CD4-positive, alpha-beta memory T cell (primary cell): ENCODE results near the gene RRP1. TPM values are rescaled to one million over a fixed set of nuclear protein-coding genes. Genes with fewer than 3 reads are reported as not detected.
A peak's percentile ranks its signal among the peaks of the same experiment; 100 is the strongest.

ENCODE experiments used
- CTCF ChIA-PET: fragments of 350-600 bp; sonication (Branson Sonifier 250); formaldehyde crosslinking; loops from one replicate; lab custom pipeline; 2021; ENCODE audit warnings: inconsistent platforms; ENCODE audit not compliant: partially characterized antibody; lab: Charles Lee
- POLR2A ChIA-PET: fragments of 350-600 bp; sonication (Branson Sonifier 250); formaldehyde crosslinking; loops from one replicate; lab custom pipeline; 2021; ENCODE audit not compliant: partially characterized antibody; lab: Charles Lee
- DNase-seq, 5 donors: peaks; one replicate each; pipeline versions ENCODE4 v3.0.0 to v3.0.0-alpha.2; 2020 to 2022; ENCODE audit warnings: mixed read lengths in 1 of 5
- H3K27ac ChIP-seq: one replicate; pipeline ENCODE4 v1.7.0; 2013; ENCODE audit warnings: low read depth, low read length
- H3K27me3 ChIP-seq: 2 replicates; pipeline ENCODE4 v1.7.0; 2013; ENCODE audit warnings: mild to moderate bottlenecking, low read length, moderate library complexity; ENCODE audit not compliant: insufficient read depth
- H3K36me3 ChIP-seq: 2 replicates; pipeline ENCODE4 v1.7.0; 2013; ENCODE audit warnings: mild to moderate bottlenecking, low read length, moderate library complexity; ENCODE audit not compliant: insufficient read depth
- H3K4me1 ChIP-seq: 2 replicates; pipeline ENCODE4 v1.7.0; 2013; ENCODE audit warnings: mild to moderate bottlenecking, low read length, moderate library complexity; ENCODE audit not compliant: insufficient read depth
- H3K4me3 ChIP-seq, 2 donors: one replicate each; pipeline ENCODE4 v1.7.0; 2013; ENCODE audit warnings: low read length in 2 of 2, mild to moderate bottlenecking in 1 of 2
- H3K9me3 ChIP-seq, 2 donors: one replicate each; pipeline ENCODE4 v1.7.0; 2013; ENCODE audit warnings: low read length in 2 of 2, control low read depth in 1 of 2; ENCODE audit not compliant: control insufficient read depth in 1 of 2
- H3K27ac Mint-ChIP-seq, 7 donors: one replicate each; pipeline ENCODE4 v1.8.0; 2020 to 2021; ENCODE audit warnings: mixed read lengths in 7 of 7, mild to moderate bottlenecking in 6 of 7, inconsistent platforms in 3 of 7, moderate library complexity in 3 of 7
- H3K27me3 Mint-ChIP-seq, 2 donors: one replicate each; pipeline ENCODE4 v1.8.0; 2020 to 2021; ENCODE audit warnings: mixed read lengths in 2 of 2
- H3K36me3 Mint-ChIP-seq, 2 donors: one replicate each; pipeline ENCODE4 v1.8.0; 2020 to 2021; ENCODE audit warnings: mixed read lengths in 2 of 2, inconsistent platforms in 1 of 2, mild to moderate bottlenecking in 1 of 2
- H3K4me1 Mint-ChIP-seq, 4 donors: one replicate each; pipeline ENCODE4 v1.8.0; 2020 to 2021; ENCODE audit warnings: mixed read lengths in 4 of 4, mild to moderate bottlenecking in 1 of 4
- H3K4me3 Mint-ChIP-seq, 8 donors: one replicate each; pipeline ENCODE4 v1.8.0; 2020 to 2021; ENCODE audit warnings: mixed read lengths in 8 of 8, mild to moderate bottlenecking in 7 of 8, moderate library complexity in 6 of 8, inconsistent platforms in 3 of 8
- H3K9me3 Mint-ChIP-seq, 8 donors: one replicate each; pipeline ENCODE4 v1.8.0; 2020 to 2021; ENCODE audit warnings: mixed read lengths in 8 of 8, mild to moderate bottlenecking in 5 of 8, inconsistent platforms in 3 of 8, moderate library complexity in 1 of 8
- intact Hi-C: fragments of 100-400 bp; cut with micrococcal nuclease; formaldehyde crosslinking; loops from one replicate; pipeline ENCODE4 v1.15.1; 2023
- polyA plus RNA-seq, 2 donors: library from polyadenylated mRNA; unstranded; fragments of 300-500 nt; fragmentation: Illumina TruSeq; gene quantifications; one replicate each; pipeline ENCODE4 v1.2.3, GENCODE V29; 2021
- total RNA-seq, 2 experiments: library from RNA; stranded (reverse); gene quantifications; one replicate each; pipeline ENCODE4 v1.2.3, GENCODE V29; 2021

The RRP1 gene
- total and polyA plus RNA-seq, 4 experiments from 2014 or later = 13.5 to 27.7 (median 23.8) TPM

DNA sequence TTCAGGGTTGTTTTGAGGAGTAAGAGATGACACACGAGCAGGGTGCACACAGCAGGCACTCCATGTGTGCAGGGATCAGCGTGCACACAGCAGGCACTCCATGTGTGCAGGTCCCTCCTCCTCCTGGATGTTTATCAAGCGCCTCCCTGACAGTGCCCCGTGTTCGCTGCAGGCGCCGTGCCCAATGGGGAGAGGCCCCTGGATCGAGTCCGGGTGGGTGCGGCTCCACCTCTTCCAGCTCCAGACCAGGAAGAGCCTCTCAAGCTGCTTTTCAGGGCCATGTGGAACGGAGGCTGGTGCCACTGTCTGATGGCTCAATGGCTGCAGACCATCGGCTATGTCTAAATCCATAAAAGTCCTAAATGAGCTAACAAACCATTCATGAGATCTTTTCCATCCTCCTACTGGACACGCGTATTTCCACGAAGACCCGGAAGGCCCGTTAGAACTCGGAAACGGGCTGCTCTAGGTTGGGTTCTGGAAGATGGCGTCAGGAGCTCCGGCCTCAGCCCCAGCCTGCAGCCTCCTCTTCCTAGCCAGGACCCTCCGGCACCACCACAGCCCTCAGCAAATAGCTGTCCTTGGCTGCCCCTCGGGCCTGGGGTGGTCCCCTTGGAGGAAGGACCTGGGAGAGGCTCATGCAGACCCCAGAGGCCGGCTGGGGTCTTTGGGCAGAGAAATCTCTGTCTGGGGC is 36.0 kb downstream of the RRP1 start:
- H3K9me3 ChIP-seq = no peaks in the 10 kb centered on the region
- intact Hi-C loops = no loop called here
- no peak overlapping the region for H3K27ac ChIP-seq
- Mint-ChIP-seq H3K4me1 (no peaks in the 10 kb centered on the region), H3K4me3 (no peak overlapping the region), H3K27me3 (peaks cover 0 to 7% of the 10 kb centered on the region in 2 donors), H3K9me3 (no peaks in the 10 kb centered on the region), H3K27ac (no peak overlapping the region), H3K36me3 (no peaks in the 10 kb centered on the region)
- DNase-seq = no peak
- no peaks in the 10 kb centered on the region for H3K36me3 ChIP-seq
- H3K4me1 ChIP-seq = no peaks in the 10 kb centered on the region
- no peaks in the 10 kb centered on the region for H3K27me3 ChIP-seq
- H3K4me3 ChIP-seq = no peak overlapping the region
- CTCF ChIA-PET = no interaction called here
- POLR2A ChIA-PET = no interaction called here

DNA sequence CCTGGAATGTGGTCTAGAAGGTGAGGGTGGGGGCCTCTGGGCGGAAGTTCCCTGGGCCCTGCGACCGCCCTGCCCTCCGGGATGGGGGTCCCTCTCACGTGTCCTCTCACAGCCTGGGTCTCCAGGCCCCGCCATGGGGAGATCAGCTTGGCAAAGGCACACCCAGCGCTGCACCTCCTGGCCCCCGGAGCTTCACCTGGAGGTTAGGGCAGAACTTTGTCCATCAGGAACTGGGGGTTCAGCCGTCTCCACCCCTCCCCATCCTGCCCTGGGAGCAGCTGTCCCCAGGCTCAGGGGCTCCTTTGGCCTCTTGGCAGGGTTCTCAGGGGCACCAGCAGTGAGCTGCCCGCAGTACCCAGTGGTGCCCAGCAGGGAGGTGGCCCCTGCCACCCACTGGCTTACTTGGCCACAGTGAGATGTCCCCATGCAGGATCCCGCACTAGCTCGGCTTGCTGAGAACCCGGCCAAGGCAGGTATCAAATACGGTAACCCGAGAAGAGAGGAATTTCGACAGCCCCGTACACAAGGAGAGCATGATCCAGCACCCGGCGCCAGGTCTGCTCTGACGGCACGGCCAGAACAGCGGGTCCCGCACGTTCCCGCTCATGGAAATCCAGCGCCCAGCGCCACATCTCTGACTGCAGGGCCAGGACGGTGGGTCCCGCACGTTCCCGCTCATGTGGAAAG is 36.7 kb downstream of the RRP1 start:
- intact Hi-C loops = no loop called here
- no peak for DNase-seq
- H3K4me3 ChIP-seq = no peak overlapping the region
- no peaks in the 10 kb centered on the region for H3K9me3 ChIP-seq
- Mint-ChIP-seq H3K9me3 (no peaks in the 10 kb centered on the region), H3K4me3 (no peak overlapping the region), H3K36me3 (no peaks in the 10 kb centered on the region), H3K4me1 (no peaks in the 10 kb centered on the region), H3K27ac (no peak overlapping the region), H3K27me3 (peaks cover 2 to 7% of the 10 kb centered on the region in 2 donors)
- H3K4me1 ChIP-seq = no peaks in the 10 kb centered on the region
- POLR2A ChIA-PET = no interaction called here
- H3K27me3 ChIP-seq = no peaks in the 10 kb centered on the region
- H3K36me3 ChIP-seq = no peaks in the 10 kb centered on the region
- CTCF ChIA-PET = no interaction called here
- H3K27ac ChIP-seq = no peak overlapping the region

DNA sequence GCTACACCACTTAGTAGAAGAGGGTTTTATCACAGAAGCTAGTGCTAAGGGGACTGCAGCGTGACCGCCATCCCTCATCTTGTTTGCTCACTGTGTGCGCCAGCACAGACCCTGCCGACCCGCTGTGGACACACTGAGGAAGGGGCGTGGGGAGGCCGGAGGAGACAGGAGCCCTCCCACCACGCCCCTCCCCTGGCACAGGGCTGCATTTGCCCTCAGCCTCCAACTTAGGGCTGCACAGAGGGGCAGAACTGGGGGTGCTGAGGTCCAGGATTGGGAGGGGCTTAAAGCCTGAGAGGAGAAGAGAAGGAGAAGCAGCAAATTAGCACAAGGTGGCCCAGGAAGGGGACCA is 37.2 kb downstream of the RRP1 start:
- Mint-ChIP-seq H3K9me3 (no peaks in the 10 kb centered on the region), H3K36me3 (no peaks in the 10 kb centered on the region), H3K27me3 (peaks cover 2 to 7% of the 10 kb centered on the region in 2 donors), H3K4me3 (no peak overlapping the region), H3K27ac (no peak overlapping the region), H3K4me1 (no peaks in the 10 kb centered on the region)
- no peaks in the 10 kb centered on the region for H3K36me3 ChIP-seq
- no peaks in the 10 kb centered on the region for H3K9me3 ChIP-seq
- no peaks in the 10 kb centered on the region for H3K27me3 ChIP-seq
- intact Hi-C loops = no loop called here
- no peaks in the 10 kb centered on the region for H3K4me1 ChIP-seq
- POLR2A ChIA-PET = no interaction called here
- DNase-seq = no peak
- no peak overlapping the region for H3K4me3 ChIP-seq
- H3K27ac ChIP-seq = no peak overlapping the region
- CTCF ChIA-PET = no interaction called here

DNA sequence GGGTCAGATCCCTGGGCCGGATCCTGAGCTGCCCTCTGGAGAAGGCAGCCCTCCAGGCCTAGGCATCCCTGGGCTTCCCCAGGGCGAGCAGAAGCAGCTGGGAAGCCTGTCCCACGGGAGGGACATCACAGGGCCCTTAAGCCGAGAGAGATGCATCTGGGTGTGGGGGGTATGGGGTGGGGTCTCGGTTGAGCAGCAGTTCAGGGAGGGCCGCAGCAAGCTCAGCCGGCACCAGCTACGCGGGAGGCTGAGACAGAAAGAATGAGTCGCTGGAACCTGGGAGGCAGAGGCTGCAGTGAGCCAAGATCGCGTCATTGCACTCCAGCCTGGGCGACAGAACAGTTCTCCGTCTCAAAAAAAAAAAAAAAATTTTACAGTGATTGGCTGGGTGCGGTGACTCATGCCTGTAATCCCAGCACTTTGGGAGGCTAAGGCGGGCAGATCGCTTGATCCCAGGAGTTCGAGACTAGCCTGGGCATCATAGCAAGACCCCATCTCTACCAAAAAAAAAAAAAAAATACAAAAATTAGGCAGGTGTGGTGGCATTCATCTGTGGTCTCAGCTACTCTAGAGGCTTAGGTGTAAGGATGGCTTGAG is 37.7 kb downstream of the RRP1 start:
- DNase-seq = no peak
- ChIA-PET CTCF (interaction anchor here (1.0 kb wide), 1 partner anchor 9 kb away, joined by 4 read pairs; no protein-coding TSS in a partner anchor), POLR2A (no interaction called here)
- intact Hi-C loops = no loop called here
- H3K4me3 ChIP-seq = no peak overlapping the region
- peaks cover 2 to 7% of the 10 kb centered on the region in 2 donors for H3K27me3 Mint-ChIP-seq
- H3K9me3 Mint-ChIP-seq = no peaks in the 10 kb centered on the region
- no peaks in the 10 kb centered on the region for H3K36me3 Mint-ChIP-seq
- no peaks in the 10 kb centered on the region for H3K36me3 ChIP-seq
- H3K27ac ChIP-seq = no peak overlapping the region
- H3K27ac Mint-ChIP-seq = no peak overlapping the region
- H3K4me3 Mint-ChIP-seq = no peak overlapping the region
- no peaks in the 10 kb centered on the region for H3K4me1 ChIP-seq
- H3K27me3 ChIP-seq = no peaks in the 10 kb centered on the region
- H3K4me1 Mint-ChIP-seq = no peaks in the 10 kb centered on the region
- no peaks in the 10 kb centered on the region for H3K9me3 ChIP-seq

DNA sequence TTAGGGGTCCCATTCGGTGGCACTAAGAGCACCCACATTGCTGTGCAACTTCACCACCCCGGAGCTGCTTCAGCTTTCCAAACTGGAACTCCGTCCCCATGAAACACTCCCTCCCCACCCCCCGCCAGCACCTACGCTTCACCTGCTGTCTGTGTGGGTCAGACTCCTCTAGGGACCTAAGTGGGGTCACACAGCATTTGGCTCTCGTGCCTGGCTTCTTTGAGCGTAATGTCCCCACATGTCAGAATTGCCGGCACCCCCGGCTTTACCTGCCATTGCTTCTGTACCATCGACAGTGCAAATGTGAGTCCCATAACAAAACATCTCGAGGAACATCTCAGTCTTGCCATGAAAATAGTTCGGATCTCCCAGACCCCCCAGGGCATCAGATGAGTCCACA is 39.8 kb downstream of the RRP1 start:
- CTCF ChIA-PET = interaction anchor here (1.5 kb wide), 1 partner anchor 18 kb away, joined by 3 read pairs; no protein-coding TSS in a partner anchor
- Mint-ChIP-seq H3K9me3 (no peaks in the 10 kb centered on the region), H3K27ac (no peak overlapping the region), H3K36me3 (no peaks in the 10 kb centered on the region), H3K4me3 (no peak overlapping the region), H3K27me3 (peaks cover 16 to 17% of the 10 kb centered on the region in 2 donors), H3K4me1 (no peaks in the 10 kb centered on the region)
- Histone ChIP-seq H3K4me1 (no peaks in the 10 kb centered on the region), H3K9me3 (no peaks in the 10 kb centered on the region), H3K4me3 (no peak overlapping the region), H3K27ac (no peak overlapping the region), H3K36me3 (no peaks in the 10 kb centered on the region), H3K27me3 (no peaks in the 10 kb centered on the region)
- intact Hi-C loops = no loop called here
- POLR2A ChIA-PET = no interaction called here
- no peak for DNase-seq

DNA sequence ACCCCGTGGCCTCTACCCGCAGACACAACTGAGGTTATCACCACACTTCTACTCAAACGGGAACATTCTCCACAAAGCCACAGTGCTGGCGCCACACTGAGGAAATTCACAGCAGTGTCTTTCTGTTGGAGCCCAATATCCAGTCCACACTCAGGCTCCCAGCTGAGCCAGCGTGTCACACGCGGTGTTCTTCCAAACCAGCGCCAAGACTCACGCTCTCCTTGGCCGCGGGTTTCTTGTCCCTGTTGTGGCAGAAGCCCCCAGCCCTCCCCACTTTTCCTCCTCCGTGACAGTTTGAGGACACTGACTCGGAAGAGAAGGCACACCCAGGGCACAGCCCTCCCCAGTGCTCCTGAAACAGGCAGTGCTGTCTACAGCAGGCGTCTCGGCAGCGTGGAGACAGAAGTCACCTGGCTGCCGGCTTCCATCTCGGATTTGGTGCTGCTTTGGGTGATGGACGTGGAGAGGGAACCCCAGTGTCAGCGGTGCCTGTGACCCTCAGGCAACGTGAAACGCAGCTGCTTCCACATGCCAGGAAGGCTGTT is 40.3 kb downstream of the RRP1 start:
- POLR2A ChIA-PET = no interaction called here
- peaks cover 18% of the 10 kb centered on the region in 2 donors for H3K27me3 Mint-ChIP-seq
- H3K9me3 ChIP-seq = no peaks in the 10 kb centered on the region
- no peaks in the 10 kb centered on the region for H3K36me3 ChIP-seq
- peak overlapping the region in 1 of 7 donors; percentile 25 for H3K27ac Mint-ChIP-seq
- no peaks in the 10 kb centered on the region for H3K27me3 ChIP-seq
- DNase-seq = no peak
- H3K4me1 Mint-ChIP-seq = no peaks in the 10 kb centered on the region
- no peaks in the 10 kb centered on the region for H3K36me3 Mint-ChIP-seq
- intact Hi-C loops = no loop called here
- H3K27ac ChIP-seq = no peak overlapping the region
- no peaks in the 10 kb centered on the region for H3K9me3 Mint-ChIP-seq
- CTCF ChIA-PET = no interaction called here
- H3K4me1 ChIP-seq = no peaks in the 10 kb centered on the region
- no peak overlapping the region for H3K4me3 Mint-ChIP-seq
- H3K4me3 ChIP-seq = no peak overlapping the region

DNA sequence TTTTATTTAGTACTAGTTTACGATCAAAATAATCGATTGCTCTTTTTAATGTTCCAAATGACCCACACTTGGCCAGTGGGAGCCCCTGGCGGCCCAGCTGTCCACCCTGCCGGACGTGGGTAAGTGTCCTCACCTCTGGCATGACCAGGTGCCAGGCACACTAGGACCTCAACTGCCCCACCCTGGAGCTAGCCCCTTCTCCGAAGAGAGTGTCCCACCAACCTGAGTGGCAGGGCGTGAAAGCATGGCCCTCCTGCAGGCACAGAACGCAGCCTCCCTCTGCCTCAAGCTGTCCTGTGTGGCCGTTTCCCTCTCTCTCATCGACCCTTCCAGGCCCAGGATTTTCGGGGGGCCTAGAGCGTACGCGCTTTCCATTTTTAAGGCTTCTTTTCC is 42.8 kb downstream of the RRP1 start:
- no peak overlapping the region for H3K4me3 Mint-ChIP-seq
- ChIA-PET POLR2A (no interaction called here), CTCF (no interaction called here)
- intact Hi-C loops = no loop called here
- no peaks in the 10 kb centered on the region for H3K27me3 ChIP-seq
- H3K4me1 Mint-ChIP-seq = no peaks in the 10 kb centered on the region
- H3K36me3 Mint-ChIP-seq = no peaks in the 10 kb centered on the region
- no peak for DNase-seq
- no peak overlapping the region for H3K4me3 ChIP-seq
- H3K27me3 Mint-ChIP-seq = peaks cover 26 to 28% of the 10 kb centered on the region in 2 donors
- no peaks in the 10 kb centered on the region for H3K4me1 ChIP-seq
- H3K9me3 Mint-ChIP-seq = no peaks in the 10 kb centered on the region
- H3K9me3 ChIP-seq = no peaks in the 10 kb centered on the region
- no peak overlapping the region for H3K27ac ChIP-seq
- H3K36me3 ChIP-seq = no peaks in the 10 kb centered on the region
- no peak overlapping the region for H3K27ac Mint-ChIP-seq
